Transverse colon (tissue), 4 donors: Measurements from ENCODE around the gene TTLL3. TPM values are rescaled to one million over a fixed set of nuclear protein-coding genes. Genes with fewer than 3 reads are reported as not detected.

Experiments
- DNase-seq: peaks from one replicate; pipeline ENCODE4 v3.0.0-alpha.2; 2019
- H3K27ac ChIP-seq, 4 donors: fragments of 200-600 bp; sonication (generic); 2 replicates each; pipeline ENCODE4 v1.5.1; 2016 to 2018; ENCODE audit warnings: inconsistent platforms in 4 of 4
- H3K27me3 ChIP-seq: fragments of 200-600 bp; sonication (generic); 2 replicates; pipeline ENCODE4 v1.5.1; 2017; ENCODE audit warnings: inconsistent platforms
- H3K36me3 ChIP-seq, 4 donors: fragments of 200-600 bp; sonication (generic); 2 replicates each; pipeline ENCODE4 v1.5.1; 2017 to 2019; ENCODE audit warnings: inconsistent platforms in 4 of 4
- H3K4me1 ChIP-seq, 4 donors: fragments of 200-600 bp; sonication (generic); 2 replicates each; pipeline ENCODE4 v1.5.1; 2017 to 2020; ENCODE audit warnings: inconsistent platforms in 4 of 4
- H3K4me3 ChIP-seq, 4 donors: fragments of 200-600 bp; sonication (generic); 1 replicate in 1 of 4; 2 replicates in 3 of 4; pipeline versions ENCODE4 v1.5.1 to v1.6.1; 2017 to 2019; ENCODE audit warnings: inconsistent platforms in 4 of 4
- H3K9me3 ChIP-seq, 2 donors: fragments of 200-600 bp; sonication (generic); 2 replicates each; pipeline ENCODE4 v1.5.1; 2017 to 2019; ENCODE audit warnings: inconsistent platforms in 2 of 2
- CTCF ChIP-seq, 5 experiments: fragments of 200-600 bp in 3 of 5; fragments of 450-650 bp in 2 of 5; sonication (generic) in 3 of 5; IDR thresholded peaks; 1 replicate in 2 of 5; 2 replicates in 3 of 5; pipeline ENCODE4 v1.5.1; 2016 to 2017; ENCODE audit warnings: antibody characterized with exemption in 5 of 5, inconsistent platforms in 3 of 5, mild to moderate bottlenecking in 2 of 5, moderate library complexity in 1 of 5
- EP300 ChIP-seq: sonication (generic); formaldehyde crosslinking; IDR thresholded peaks from one replicate; pipeline ENCODE4 v1.6.1; 2017; ENCODE audit warnings: antibody characterized with exemption, low read depth
- POLR2A ChIP-seq: fragments of 450-650 bp; IDR thresholded peaks from one replicate; pipeline ENCODE4 v1.6.1; 2016; ENCODE audit warnings: antibody characterized with exemption, mild to moderate bottlenecking, moderate library complexity
- POLR2AphosphoS5 ChIP-seq, 3 donors: sonication (generic); formaldehyde crosslinking; IDR thresholded peaks; one replicate each; pipeline ENCODE4 v1.6.1; 2016; ENCODE audit warnings: antibody characterized with exemption in 3 of 3
- WGBS, 2 donors: methylation state at CpG; one replicate each; pipeline ENCODE4 v1.1.5; 2018; ENCODE audit warnings: low coverage in 1 of 2; 5-methylcytosine and 5-hydroxymethylcytosine counted together
- in situ Hi-C, 4 donors: fragments of 200-750 bp; cut with MboI; loops; one replicate each; pipeline versions ENCODE4 v1.15.0 to v1.15.1; 2017; ENCODE audit warnings: low sequenced_read_pairs in 3 of 4, low pct_ligation_motif_present in 1 of 4, low pct_unique_long_range_greater_than_20kb in 1 of 4
- intact Hi-C: fragments of 100-400 bp; cut with DNase I; formaldehyde crosslinking; loops from one replicate; pipeline ENCODE4 v1.15.1; 2023; ENCODE audit warnings: low total_unique reads
- total RNA-seq, 4 donors: library from RNA; depleted of rRNA; stranded (reverse); fragments of >200 nt; gene quantifications; one replicate each; pipeline ENCODE4 v1.1.0, GENCODE V29; 2016

TTLL3 gene
- total RNA-seq, 4 donors from 2014 or later, result 47.4 to 352 (median 154) TPM

DNA sequence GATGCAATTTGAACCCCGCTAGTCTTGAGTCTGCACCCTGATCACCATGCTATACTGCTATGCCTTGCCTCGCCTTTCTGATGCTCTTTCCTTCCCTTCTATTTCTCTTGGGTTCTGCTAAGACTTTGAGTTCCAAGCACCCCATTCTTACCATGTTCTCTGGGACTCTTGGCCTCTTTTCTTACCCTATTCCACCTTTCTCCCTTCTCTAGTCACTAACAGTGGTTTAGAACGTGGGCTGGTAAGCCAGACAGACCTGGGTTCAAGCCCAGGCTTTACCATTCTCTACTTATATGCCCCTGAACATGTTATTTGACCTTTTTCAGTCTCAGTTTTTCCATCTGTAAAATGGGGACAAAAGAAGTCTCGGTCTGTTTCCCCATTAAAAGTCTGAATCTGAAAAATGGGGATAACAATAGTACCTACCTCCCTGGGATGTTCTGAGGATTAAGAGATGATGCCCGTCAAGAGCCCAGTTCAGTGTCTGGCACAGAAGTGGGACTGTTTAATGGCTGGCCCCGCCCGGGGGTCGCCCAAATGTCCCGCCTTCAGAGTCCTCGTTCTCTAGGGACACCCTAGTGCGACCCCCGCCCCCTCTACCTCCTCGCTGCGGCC, 18.2 kb upstream of the TTLL3 start:
- H3K27ac ChIP-seq, result peak overlapping the region; percentile 93 to 99 (median 98)
- in situ Hi-C loops, result no loop called here
- no peaks in the 10 kb centered on the region for H3K9me3 ChIP-seq
- no peak for DNase-seq
- no peaks in the 10 kb centered on the region for H3K27me3 ChIP-seq
- H3K4me1 ChIP-seq, result peaks cover 16 to 42% (median 26%) of the 10 kb centered on the region in 4 donors
- intact Hi-C loops, result no loop called here
- H3K36me3 ChIP-seq, result peaks cover 0 to 23% (median 10%) of the 10 kb centered on the region in 4 donors
- 0 to 11% methylated on average over 2 to 14 of the region's 14 CpGs for WGBS, 2 donors
- peak overlapping the region; percentile 70 to 99 (median 92) for H3K4me3 ChIP-seq
- TF ChIP-seq POLR2A (peak; percentile 70), POLR2AphosphoS5 (IDR thresholded peaks at IDR 0.05) (no peak), EP300 (no peak), CTCF (IDR thresholded peaks at IDR 0.05) (no peak)

DNA sequence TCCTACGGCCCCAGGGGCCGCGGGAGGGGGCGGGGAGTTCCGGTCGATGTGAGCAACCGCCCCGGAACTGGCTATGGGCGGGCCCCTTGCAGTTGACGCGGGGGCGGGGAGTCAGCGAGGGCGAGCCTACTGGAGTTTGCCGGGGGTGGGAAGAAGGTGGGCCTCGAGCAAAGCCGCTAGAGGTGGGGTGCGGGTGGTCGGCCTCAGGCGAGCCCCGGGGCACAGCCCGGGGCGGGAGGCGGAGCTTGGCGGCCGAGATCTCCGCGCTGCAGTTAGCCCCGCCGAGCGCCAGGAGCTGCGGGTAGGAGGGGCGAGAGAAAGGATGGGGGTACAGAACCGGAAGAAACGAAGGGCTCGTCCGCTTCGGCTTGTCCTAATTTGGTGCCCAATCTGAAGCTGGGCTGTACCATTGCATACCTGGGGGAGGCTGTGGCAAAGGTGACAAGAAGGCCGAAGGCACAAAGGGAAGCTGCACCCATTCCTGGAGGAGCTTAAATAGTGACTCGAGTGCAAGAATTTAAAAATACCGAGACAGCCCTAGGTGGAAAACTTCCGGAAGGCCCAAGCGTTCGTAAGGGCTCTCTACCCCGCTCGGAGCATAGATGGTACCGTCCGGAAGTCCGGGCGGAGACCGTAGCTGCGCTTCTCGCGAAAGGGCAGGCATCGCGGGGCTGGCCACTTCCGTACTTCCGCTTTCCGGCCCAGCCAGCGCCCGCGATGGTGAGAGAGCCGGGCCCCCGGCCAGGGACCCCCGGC, 17.5 kb upstream of the TTLL3 start, which contains the start of the genes ARPC4 and TADA3:
Gene ARPC4 (plus strand): TSS at position 678 of the 756 bp plus-strand sequence. CDS start 40 bp downstream, at position 718.
Gene TADA3 (minus strand): TSS at position 69 of the 756 bp plus-strand sequence. CDS start 1,007 bp downstream, outside the sequence.
- in situ Hi-C loops (no loop called here), intact Hi-C loops (no loop called here)
- 1% methylated on average over 62 of the region's 65 CpGs; no CpG with 5 or more reads in 1 of the 2 donors for WGBS, 2 donors
- H3K4me1 ChIP-seq, result peaks cover 16 to 42% (median 26%) of the 10 kb centered on the region in 4 donors
- H3K27ac ChIP-seq, result peak within 1 kb of the TSS; percentile 93 to 99 (median 98)
- H3K36me3 ChIP-seq, result peaks cover 0 to 19% (median 7%) of the 10 kb centered on the region in 4 donors
- H3K27me3 ChIP-seq, result no peaks in the 10 kb centered on the region
- peak within 1 kb of the TSS; percentile 70 to 99 (median 92) for H3K4me3 ChIP-seq
- TF ChIP-seq EP300 (no peak), CTCF (IDR thresholded peaks at IDR 0.05) (peak in 3 of 5 experiments; percentile 27 to 48 (median 43)), POLR2AphosphoS5 (IDR thresholded peaks at IDR 0.05) (peak; percentile 53 to 70 (median 70)), POLR2A (peak; percentile 84)
- DNase-seq, result peak; percentile 94
- no peaks in the 10 kb centered on the region for H3K9me3 ChIP-seq

- Histone ChIP-seq H3K36me3 (peaks cover 0 to 24% (median 10%) of the 10 kb centered on the region in 4 donors), H3K27ac (peak overlapping the region; percentile 93 to 99 (median 98)), H3K4me1 (peaks cover 16 to 42% (median 26%) of the 10 kb centered on the region in 4 donors), H3K27me3 (no peaks in the 10 kb centered on the region), H3K9me3 (no peaks in the 10 kb centered on the region), H3K4me3 (peak overlapping the region; percentile 70 to 99 (median 92))
- intact Hi-C loops (no loop called here), in situ Hi-C loops (no loop called here)
- TF ChIP-seq CTCF (IDR thresholded peaks at IDR 0.05) (peak in 1 of 5 experiments; percentile 31), POLR2A (peak; percentile 10), POLR2AphosphoS5 (IDR thresholded peaks at IDR 0.05) (peak in 1 of 3 donors; percentile 4), EP300 (no peak)
- WGBS, 2 donors, result 1% methylated on average over 21 of the region's 23 CpGs; no CpG with 5 or more reads in 1 of the 2 donors
- peak; percentile 57 for DNase-seq
These were observed 16.8 kb upstream of the TTLL3 start for GRCh38 chr3:9793161-9793781.

DNA sequence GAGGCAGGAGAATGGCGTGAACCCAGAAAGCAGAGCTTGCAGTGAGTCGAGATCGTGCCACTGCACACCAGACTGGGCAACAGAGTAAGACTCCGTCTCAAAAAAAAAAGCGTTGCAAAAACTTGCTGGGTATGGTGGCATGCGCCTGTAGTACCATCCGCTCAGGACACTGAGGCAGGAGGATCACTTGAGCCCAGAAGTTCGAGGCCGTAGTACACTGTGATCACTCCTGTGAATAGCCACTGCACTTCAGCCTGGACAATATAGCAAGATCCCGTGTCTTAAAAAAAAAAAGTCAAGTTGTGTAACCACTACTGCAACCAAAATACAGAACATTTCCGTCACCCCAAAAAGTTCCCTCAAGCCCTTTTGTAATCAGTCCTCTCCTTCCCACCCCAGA, 15.7 kb upstream of the TTLL3 start:
- no peak for TF ChIP-seq CTCF (IDR thresholded peaks at IDR 0.05)
- no peak for TF ChIP-seq EP300
- no peak for TF ChIP-seq POLR2A
- no peak for TF ChIP-seq POLR2AphosphoS5 (IDR thresholded peaks at IDR 0.05)
- no peak for DNase-seq
- in situ Hi-C loops (no loop called here), intact Hi-C loops (no loop called here)
- Histone ChIP-seq H3K27me3 (no peaks in the 10 kb centered on the region), H3K9me3 (no peaks in the 10 kb centered on the region), H3K36me3 (peaks cover 0 to 22% (median 11%) of the 10 kb centered on the region in 4 donors), H3K4me3 (peak overlapping the region in 1 of 4 donors; percentile 99), H3K27ac (peak overlapping the region in 1 of 4 donors; percentile 97), H3K4me1 (peaks cover 16 to 42% (median 26%) of the 10 kb centered on the region in 4 donors)
- 87 to 89% methylated on average over 8 to 11 of the region's 11 CpGs for WGBS, 2 donors
